GM21390 (cell line): ENCODE measurements around the gene PRDM1.
A peak's percentile ranks its signal among the peaks of the same experiment; 100 is the strongest.

ENCODE experiments used
- ATAC-seq: cut with Tn5 transposase; IDR thresholded peaks from one replicate; pipeline ENCODE4 v1.9.1; 2021; ENCODE audit not compliant: unreplicated experiment

Gene PRDM1

DNA sequence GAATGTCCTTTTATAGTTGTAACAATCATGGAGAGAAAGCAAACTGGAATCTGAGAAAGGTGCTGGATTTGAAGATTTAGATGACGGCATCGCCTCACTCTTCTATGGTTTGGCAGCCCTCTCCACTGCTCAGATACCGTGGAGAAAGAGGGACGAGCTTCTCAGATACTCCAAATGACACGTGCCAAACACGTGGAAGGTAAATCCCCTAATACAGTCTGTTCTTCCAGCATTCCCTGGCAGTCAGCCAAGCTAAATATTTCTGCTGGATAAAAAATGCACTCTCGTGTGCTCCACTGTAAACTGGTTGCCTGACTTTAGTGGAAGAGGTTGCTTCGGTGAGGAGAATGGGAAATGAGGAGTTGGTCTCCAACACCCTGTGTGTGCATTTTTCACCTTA lies 16.7 kb upstream of the PRDM1 start:
- ATAC-seq, result no peak

DNA sequence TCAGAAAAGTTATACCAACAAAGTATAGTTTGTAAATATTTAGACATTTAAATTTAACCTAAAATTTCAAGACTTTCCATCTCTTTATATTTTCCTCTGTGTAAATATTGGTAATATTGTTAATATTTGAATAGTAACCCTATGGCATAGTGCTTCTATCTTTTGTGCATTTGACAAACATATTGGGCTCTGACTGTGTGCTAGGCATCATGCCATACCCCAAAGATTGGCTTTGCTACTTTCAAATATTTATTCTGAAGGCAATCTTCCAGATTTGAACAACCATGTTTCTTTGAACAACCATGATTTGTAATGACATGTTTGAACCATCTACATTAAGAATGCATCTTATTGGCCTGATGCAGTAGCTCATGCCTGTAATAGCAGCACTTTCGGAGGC lies 15.5 kb upstream of the PRDM1 start:
- ATAC-seq, result no peak

DNA sequence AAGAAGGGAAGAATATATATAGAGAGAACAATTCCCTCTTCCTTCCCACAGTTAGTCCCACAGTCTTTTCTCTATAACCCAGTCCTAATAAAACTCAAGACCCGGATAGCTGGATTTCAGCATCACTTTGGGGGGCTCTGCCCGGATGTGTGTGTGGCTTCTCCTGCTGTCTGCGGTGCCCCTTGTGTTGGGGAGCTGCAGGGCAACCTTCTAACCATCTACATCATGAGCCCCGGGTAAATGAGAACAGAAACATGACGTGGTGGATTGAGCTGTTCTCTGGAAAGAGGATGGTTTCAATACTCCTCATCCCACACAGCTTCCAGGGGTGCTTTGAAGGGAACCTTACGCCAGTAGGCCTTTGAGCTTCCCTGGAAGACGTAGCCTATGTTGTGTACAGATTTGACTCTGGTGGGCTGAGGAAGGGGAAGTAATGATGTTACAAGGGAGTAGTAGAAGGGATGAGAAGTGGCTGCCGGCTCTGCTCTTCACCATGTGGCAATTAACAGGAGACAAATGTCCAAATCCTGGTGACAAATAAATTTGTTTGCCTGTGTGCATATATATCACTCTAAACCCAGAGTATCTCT lies 13.5 kb upstream of the PRDM1 start:
- ATAC-seq, result no peak

DNA sequence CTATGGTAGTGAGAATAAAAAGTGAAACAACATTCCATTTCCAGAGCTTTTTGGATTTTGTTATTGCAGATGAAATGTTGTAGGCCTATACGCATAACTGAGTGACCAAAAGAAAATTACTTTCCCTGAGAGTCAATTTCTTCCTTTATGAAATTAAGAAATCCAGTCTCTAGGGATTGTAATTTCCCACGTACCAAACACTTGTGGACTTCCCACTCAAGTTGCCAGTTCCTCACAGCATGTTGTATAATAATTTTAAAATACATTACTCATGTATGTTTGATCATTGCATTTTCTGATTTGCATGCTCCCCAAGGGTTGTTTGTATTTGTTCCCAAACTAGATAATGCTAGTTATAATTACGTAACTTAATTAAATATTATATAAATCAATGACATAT lies 12.0 kb upstream of the PRDM1 start:
- ATAC-seq, result no peak

DNA sequence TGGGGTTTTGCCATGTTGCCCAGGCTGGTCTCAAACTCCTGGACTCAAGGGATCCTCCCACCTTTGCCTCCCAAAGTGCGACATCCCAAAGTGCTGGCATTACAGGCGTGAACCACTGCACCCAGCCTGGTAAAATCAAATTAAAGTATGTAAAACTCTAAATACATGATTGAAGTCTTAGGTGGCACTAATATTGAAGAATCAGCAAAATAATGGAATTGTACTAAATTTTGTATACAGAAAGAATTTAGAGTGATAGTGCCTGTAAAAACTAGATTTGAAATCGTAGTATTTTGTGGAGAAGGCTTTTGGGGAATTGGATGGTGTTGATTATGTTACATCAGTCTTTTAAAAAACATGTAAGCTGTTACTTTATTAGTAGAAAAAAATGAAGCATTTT lies 10.0 kb upstream of the PRDM1 start:
- no peak for ATAC-seq

DNA sequence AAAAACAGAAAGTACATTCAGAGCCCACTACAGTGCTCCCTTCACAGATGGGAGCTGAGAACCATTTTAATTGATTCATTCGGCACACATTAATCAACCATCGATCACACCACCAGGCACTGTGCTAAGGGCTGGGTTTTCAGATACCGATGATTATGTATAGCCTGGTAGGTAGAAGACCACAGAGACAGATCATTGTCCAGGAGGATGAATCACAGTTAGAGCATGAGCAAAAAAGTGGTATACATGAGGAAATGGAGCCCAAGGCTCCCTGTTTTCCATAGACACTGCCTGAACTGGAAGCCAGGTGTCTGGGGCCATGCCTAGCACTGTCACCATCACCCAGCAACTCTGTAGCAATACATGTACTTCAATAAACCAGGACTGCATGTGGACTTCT lies 9.0 kb upstream of the PRDM1 start:
- no peak for ATAC-seq

DNA sequence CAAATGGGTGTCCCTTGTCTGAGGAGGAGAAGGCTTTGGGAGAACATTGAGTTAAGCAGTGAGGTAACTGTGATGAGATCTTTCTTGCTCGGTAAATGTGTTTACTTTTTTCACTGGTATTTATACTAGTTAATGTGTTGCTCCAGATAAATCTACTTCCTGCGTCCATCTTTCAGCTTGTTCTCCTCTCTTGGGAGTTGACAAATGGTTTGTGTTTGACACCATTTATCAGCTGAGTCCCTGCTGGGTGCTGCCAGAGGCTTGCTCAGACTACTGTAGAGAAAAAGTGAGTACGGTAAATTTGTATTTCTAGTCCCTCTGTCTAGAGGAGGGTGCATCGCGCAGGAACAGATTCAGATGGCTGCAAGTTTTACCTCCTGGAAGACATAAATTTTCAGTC lies 8.3 kb upstream of the PRDM1 start:
- no peak for ATAC-seq

DNA sequence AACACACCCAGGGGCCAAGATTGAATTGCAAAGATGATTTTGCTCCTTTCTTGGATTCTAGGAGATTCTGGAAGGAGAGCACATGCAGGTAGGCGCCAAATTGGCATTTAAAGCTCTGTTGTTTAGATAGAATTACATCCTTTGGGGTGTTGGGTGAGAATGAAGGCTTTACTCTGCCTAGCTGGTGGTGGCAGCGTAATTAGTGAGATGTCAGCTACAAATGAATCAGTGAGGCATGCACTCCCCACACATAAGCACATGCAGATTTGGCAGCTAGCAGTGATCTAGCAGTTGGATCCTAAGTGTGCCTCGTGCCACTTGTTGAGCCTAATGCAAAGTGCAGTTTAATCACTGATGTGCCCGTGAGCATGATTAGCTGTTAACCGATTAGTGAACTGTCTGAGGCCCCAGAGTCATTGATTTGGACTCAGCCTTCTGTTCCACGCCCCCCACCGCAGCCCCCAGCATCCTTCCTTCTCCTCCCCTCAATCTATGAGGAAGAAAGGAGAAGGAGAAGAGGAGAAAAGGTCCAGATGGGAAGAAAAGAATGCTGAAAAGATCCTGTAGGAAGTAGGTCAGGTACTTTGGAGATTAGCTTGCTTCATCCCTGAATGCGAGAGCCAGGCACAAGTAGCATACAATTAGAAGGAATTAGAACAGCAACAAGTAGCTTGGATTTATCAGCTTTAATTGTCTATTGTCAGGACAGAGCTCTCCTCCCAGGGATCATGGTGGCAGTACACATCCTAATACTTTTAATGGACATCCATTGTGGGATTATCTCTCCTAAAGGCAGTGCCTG lies 6.0 kb upstream of the PRDM1 start:
- no peak for ATAC-seq

DNA sequence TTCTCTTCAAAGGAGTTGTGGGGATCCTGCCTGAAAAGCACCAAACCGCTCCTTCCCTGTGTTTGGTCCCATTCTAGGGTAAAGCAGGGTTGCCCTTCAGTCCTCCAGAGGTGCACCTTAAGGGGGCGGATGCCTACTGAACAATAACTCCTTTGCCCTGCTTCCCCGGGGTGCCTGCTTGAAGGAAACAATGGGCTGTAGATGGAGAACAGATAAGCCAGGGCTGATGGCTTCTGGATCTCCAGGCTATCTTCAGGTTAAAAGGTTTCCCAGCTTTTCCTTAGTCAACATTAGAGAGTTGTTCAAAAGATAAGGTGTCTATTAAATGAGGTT lies 5.4 kb upstream of the PRDM1 start:
- no peak for ATAC-seq

DNA sequence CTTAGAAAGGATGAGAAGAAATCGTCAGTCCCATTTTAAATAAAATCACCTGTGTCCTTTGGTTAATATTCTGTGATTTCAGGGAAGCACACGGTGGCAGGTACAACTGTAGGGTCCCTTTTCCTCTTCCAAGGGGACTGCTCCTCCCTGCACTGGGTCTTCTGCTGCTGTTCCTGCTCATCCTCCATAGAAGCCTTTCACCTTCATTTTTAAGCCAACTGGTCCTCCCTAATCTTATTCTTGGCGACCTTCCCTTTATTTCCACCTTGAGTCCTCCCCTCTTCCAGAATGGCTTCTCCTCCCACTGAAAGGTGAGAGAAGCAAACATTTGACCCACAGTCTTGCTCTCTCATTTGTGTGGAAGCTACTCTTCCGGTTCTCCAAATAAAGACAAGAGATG lies 4.4 kb upstream of the PRDM1 start:
- no peak for ATAC-seq

DNA sequence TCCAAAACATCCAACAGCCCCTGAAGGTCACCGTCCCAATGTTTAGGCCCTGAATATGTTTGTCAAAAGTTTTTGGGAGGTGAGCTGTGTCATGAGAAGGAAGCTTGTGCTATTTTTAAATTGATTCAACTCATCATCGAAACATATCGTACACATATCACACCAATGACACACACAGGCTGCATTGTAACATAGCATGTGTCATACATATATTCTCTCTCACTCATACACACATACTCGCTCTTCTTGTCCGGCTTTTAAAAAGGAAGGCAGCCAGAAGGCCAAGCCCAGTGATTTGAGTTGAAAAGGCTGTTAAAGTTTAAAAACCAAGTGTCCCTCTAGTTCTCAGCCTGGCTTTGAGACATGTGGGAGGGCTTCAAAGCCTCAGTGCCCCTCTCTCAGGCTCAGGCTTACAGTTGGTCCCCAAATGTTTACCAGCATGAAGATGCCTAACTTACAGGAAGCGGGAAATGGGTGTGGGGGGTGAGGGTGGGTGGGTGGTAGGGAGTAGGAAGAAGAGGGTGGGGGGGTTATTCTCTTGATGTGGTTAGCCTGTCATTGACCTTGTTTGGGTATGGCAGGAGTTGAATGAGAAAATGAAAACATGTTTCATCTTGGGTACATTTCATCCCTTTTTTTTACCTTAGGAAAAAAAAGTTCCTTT lies 3.3 kb upstream of the PRDM1 start:
- no peak for ATAC-seq

DNA sequence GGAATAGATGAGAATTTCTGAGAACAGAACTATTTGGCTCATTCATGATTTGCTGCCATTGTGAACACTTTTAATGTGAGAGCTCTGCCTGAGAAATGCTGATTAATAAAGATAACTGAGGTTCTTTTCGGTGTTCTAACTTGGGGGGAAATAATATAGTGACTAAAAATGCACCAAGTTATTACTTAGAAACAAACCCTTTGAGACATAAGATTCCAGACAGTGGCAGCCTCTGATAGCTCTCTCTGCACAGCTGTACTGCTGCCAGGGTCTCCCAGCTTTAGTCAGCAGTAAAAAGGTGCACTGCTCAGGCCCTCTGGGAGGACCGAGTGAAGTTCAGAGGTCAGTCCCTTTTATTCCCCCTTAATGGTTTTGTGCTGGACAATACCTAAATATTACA lies 2.5 kb upstream of the PRDM1 start:
- no peak for ATAC-seq

DNA sequence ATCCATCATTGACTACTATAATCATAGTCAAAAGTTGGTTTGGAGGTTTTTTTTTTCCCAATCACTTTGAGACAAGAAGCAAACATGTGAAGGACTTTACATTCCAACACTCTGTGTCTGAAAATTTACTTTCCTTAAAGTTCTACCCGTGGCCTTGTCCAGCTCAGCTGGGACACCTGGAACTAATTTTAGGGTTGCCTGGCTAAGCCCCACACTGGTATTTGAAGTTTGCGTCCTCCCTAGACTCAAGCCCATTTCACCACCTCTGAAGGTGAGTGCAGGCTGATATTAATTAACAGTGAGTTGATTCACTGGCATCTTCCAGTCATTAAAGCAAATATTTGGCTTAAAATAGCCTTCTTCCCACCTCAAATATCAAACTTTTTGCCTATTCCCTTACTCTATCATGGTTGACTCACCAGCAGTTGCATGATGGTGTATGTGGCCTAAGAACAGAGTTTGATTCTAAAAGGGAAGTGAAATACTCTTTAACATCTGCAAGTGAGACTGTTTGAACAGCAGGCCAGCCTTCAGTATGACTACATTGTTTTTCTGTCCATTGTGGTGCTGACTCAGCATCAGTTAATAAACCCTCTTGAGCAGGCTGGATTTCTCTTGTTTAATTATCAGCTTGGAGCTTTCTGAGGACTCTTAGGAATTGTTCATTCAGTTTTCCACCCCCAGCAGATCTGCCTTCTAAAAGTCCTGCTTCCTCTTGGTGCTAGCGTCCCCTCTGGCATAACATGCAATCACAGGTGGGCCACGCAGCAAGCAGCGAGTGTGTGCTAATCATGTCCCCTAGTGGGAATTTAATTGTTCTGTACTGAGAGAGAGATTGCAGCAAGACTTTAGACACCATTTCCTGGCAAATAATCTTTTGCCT lies 1.8 kb upstream of the PRDM1 start:
- ATAC-seq, result peak; percentile 77

DNA sequence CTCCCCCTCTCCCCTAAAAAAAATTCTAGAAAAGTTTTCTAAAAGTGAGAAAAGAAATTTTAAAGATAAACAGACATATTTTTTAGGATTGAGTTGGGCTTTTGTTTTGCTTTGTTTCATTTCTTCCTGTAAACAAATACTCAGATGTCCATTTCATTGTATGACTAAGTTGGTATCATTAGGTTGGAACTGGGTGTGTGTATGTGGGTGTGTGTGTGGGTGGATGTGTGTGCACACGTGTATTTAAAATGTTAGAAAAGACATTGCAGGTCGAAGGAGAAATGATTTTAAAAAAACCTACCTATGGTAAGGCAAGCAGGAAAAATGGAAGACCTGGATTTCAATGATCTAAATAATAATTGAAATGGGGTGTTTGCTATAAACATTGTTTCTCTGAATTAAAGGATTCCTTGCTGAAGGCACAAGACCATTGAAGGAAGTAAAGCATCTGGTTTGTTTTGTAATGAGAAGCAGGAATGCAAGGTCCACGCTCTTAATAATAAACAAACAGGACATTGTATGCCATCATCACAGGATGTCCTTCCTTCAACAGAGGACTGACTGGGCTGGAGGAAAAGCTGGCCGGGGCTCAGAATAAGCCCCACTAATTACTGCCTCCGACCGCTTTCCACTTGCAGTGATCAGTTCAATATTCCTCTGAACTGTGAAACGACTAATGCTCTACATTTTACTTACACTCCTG lies 996 bp upstream of the PRDM1 start:
- ATAC-seq, result no peak

DNA sequence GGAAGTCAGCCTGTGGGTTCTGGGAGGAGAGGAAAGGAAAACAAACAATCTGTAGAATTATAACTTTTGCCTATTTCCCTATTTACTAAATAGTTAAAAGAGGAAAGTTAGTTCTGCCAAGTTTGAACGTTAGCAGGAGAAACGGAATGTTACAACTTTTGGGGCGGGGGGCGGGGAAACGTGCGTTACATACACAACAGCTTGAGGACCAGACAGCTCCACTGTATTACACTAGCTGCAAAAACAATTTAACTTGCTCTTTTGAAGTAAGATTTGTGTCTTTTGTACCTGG lies 498 bp upstream of the PRDM1 start:
- ATAC-seq, result no peak

DNA sequence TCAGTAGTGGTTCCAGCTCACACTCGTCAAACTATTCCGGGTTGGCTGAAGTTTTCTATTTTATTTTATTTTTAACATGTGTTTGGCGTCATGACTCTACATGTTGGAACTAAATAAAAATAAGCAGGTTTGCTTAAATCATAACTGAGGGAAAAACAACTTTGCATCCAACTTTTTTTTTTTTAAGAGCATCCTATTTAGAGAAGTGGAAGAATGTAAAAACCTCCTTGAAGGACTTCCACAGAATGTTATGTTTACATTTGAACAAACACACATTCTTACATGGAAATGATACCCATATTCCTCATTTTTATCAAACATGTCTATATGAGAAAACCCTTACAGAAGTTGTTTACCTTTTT lies 659 bp downstream of the PRDM1 start:
- no peak for ATAC-seq

DNA sequence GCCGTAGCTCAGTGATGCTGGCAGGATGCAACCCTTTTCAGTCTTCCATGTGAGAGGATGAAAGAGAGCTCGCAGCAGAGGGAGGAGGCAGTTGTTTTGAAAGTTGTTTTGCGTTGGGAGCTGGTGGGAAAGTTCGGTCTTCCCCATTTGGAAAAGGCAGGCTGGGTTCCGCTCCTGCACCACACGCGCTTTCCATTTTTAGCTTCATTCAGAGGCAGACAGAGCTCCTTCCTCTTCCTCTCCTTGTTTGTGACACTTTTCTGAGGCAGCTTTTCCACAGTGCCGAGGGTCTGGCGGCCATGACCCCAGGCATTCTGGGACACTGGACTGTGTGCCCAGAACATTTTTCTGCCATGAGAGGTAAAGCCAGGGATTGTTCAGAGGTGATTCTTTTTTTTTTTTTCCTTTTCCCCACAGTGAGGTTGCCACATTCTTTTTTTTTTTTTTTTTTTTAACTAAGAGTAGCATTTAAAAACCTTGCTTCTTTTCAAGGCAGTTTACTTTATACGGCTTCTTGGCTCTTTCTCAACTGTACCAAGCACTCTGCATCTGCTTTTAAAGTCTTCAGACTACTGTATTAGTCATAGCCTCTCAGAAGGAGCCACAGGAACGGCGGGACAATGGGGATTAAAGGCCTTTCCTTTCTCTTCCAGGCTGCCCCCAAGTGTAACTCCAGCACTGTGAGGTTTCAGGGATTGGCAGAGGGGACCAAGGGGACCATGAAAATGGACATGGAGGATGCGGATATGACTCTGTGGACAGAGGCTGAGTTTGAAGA lies 1.6 kb downstream of the PRDM1 start:
- ATAC-seq, result no peak

DNA sequence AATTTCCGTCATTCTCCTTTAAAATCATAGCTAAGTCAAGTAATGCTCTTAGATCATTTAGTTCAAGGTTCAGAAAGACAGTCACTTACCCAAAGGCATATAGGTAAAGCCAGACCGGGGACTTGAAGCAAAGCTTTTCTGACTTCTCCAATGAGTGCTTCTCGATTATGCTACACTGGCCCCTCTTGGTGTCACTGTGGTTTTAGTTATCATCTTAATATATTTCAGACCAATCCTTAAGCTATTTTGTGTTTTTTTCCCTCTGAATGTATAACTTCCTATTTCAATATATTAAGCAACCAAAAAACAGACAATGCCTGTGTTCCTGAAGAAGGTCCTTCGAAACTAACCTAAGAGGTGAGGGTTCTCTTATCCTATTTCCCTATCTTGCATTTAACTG lies 3.9 kb downstream of the PRDM1 start:
- no peak for ATAC-seq

DNA sequence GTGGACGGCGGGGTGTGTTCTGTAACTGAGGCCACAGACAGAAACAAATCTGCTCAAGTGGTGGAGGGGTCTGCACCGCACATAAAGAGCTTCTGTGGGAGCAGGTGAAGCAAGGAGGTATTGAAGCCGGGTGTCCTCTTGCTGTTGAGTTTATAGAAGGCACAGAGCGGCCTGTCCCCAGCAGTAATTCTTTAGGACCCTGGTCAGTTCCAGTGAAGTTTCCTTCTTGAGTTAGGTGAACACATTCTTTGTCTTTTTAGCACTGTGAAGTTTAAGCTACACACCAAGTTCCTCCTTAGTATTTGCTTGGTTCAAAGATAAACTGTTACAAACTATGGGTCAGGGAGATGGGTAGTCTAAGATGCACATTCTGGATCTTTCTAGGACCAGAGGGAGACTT lies 6.1 kb downstream of the PRDM1 start:
- no peak for ATAC-seq

DNA sequence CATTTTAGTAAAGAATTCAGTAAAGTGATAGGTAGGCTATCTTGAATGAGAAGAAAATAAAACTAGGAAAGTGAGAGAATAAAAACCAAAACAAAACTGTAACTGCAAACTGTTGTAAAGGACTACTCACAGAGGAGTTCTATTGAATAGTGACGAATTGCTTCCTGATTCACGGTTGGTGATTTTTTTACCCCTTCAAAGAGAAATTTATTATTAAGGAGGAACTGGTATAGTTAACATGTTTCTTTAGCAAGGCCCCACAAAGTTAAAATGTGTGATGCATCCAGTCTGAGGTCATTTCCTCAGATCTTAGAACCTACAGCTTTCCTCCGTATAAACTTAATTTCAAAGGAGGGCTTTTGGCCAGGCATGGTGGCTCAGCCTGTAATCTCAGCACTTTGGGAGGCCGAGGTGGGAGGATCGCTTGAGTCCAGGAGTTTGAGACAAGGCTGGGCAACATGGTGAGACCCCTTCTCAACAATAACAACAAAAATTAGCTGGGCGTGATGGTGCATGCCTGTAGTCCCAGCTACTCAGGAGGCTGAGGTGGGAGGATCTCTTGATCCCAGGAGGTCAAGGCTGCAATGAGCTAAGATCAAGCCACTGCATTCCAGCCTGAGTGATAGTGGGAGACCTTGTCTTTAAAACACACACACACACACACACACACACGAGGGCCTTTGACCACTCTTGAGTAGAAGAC lies 8.3 kb downstream of the PRDM1 start:
- no peak for ATAC-seq
